B cell (primary cell): ENCODE data around the gene BPIFB3. TPM values are rescaled to one million over a fixed set of nuclear protein-coding genes. Genes with fewer than 3 reads are reported as not detected.

Experiments used
- ATAC-seq: fragments of 200-7000 bp; cut with Tn5 transposase; one replicate; pipeline ENCODE4 v1.10.0; 2021; ENCODE audit warnings: low read depth, mild to moderate bottlenecking, moderate number of reproducible peaks, moderate library complexity
- CTCF ChIA-PET: fragments of 350-600 bp; sonication (Branson Sonifier 250); formaldehyde crosslinking; loops from one replicate; lab custom pipeline; 2021; ENCODE audit warnings: antibody characterized with exemption, inconsistent platforms; lab: Charles Lee
- POLR2A ChIA-PET: fragments of 350-600 bp; sonication (Branson Sonifier 250); formaldehyde crosslinking; loops from one replicate; lab custom pipeline; 2021; ENCODE audit warnings: antibody characterized with exemption; lab: Charles Lee
- DNase-seq: peaks from one replicate; pipeline ENCODE4 v3.0.0; 2013
- H2AFZ ChIP-seq: 2 replicates; pipeline ENCODE4 v1.6.1; 2012; ENCODE audit warnings: mild to moderate bottlenecking, low read depth, low read length; ENCODE audit not compliant: insufficient read depth, poor library complexity, severe bottlenecking
- H3K27ac ChIP-seq, 2 donors: 1 replicate in 1 of 2; 2 replicates in 1 of 2; pipeline ENCODE4 v1.5.1; 2012 to 2013; ENCODE audit warnings: low read length in 2 of 2, mild to moderate bottlenecking in 2 of 2, moderate library complexity in 1 of 2
- H3K27me3 ChIP-seq, 4 experiments: fragments of 200-600 bp in 1 of 4; sonication (generic) in 1 of 4; replicated peaks in 1 of 4; 1 replicate in 2 of 4; 2 replicates in 2 of 4; pipeline versions ENCODE4 v1.6.1 to v1.7.0; 2013 to 2016; ENCODE audit warnings: low read length in 3 of 4, mild to moderate bottlenecking in 2 of 4, mixed read lengths in 1 of 4, moderate library complexity in 1 of 4; ENCODE audit not compliant: insufficient read depth in 4 of 4, control insufficient read depth in 3 of 4; ENCODE audit errors: control extremely low read depth in 1 of 4
- H3K36me3 ChIP-seq, 2 experiments: replicated peaks in 1 of 2; 1 replicate in 1 of 2; 2 replicates in 1 of 2; pipeline versions ENCODE4 v1.6.1 to v1.7.1; 2013; ENCODE audit warnings: low read length in 1 of 2; ENCODE audit not compliant: insufficient read depth in 2 of 2, control insufficient read depth in 1 of 2; ENCODE audit errors: control extremely low read depth in 1 of 2, extremely low read depth in 1 of 2
- H3K4me1 ChIP-seq, 2 donors: fragments of 200-600 bp in 1 of 2; sonication (generic) in 1 of 2; 1 replicate in 1 of 2; 2 replicates in 1 of 2; pipeline versions ENCODE4 v1.5.1 to v1.6.1; 2013 to 2017; ENCODE audit warnings: low read length in 2 of 2; ENCODE audit not compliant: control insufficient read depth in 2 of 2, insufficient read depth in 2 of 2
- H3K4me2 ChIP-seq: replicated peaks from 2 replicates; pipeline ENCODE3; 2012; ENCODE audit warnings: mild to moderate bottlenecking, low read depth, low read length; ENCODE audit not compliant: poor library complexity, severe bottlenecking
- H3K4me3 ChIP-seq, 5 experiments: fragments of 200-600 bp in 1 of 5; sonication (generic) in 1 of 5; 1 replicate in 3 of 5; 2 replicates in 2 of 5; pipeline versions ENCODE4 v1.5.1 to v1.7.0; 2011 to 2016; ENCODE audit warnings: low read length in 4 of 5, mild to moderate bottlenecking in 4 of 5, low read depth in 2 of 5, control low read depth in 1 of 5, moderate library complexity in 1 of 5; ENCODE audit not compliant: insufficient read depth in 1 of 5; ENCODE audit errors: control extremely low read depth in 1 of 5, extremely low read depth in 1 of 5
- H3K79me2 ChIP-seq: fragments of 200-600 bp; sonication (generic); one replicate; pipeline ENCODE4 v1.6.0; 2016; ENCODE audit warnings: low read length; ENCODE audit not compliant: control insufficient read depth, insufficient read depth
- H3K9ac ChIP-seq: fragments of 200-600 bp; sonication (generic); 2 replicates; pipeline ENCODE4 v1.6.1; 2017; ENCODE audit warnings: mild to moderate bottlenecking, low read length, moderate library complexity
- H3K9me3 ChIP-seq, 3 donors: one replicate each; pipeline versions ENCODE4 v1.6.1 to v1.7.1; 2013; ENCODE audit warnings: low read length in 2 of 3; ENCODE audit not compliant: control insufficient read depth in 2 of 3, insufficient read depth in 1 of 3; ENCODE audit errors: control extremely low read depth in 1 of 3
- H4K20me1 ChIP-seq: 2 replicates; pipeline ENCODE4 v1.6.0; 2012; ENCODE audit warnings: mild to moderate bottlenecking, low read length; ENCODE audit not compliant: insufficient read depth, control insufficient read depth, poor library complexity, severe bottlenecking
- H3K27ac Mint-ChIP-seq: one replicate; pipeline ENCODE4 v1.8.0; 2021; ENCODE audit warnings: mixed read lengths
- H3K27me3 Mint-ChIP-seq: one replicate; pipeline ENCODE4 v1.8.0; 2021; ENCODE audit warnings: mixed read lengths
- H3K4me1 Mint-ChIP-seq: one replicate; pipeline ENCODE4 v1.8.0; 2021; ENCODE audit warnings: mixed read lengths
- H3K4me3 Mint-ChIP-seq: one replicate; pipeline ENCODE4 v1.8.0; 2021; ENCODE audit warnings: mixed read lengths
- H3K9me3 Mint-ChIP-seq: one replicate; pipeline ENCODE4 v1.8.0; 2022; ENCODE audit warnings: mixed read lengths; ENCODE audit not compliant: insufficient read depth
- EZH2 ChIP-seq: IDR thresholded peaks from 2 replicates; pipeline ENCODE4 v1.6.1; 2012; ENCODE audit warnings: borderline replicate concordance, low read depth, mild to moderate bottlenecking, moderate library complexity, low read length; ENCODE audit not compliant: insufficient read depth, poor library complexity, severe bottlenecking
- WGBS: methylation state at CpG from one replicate; pipeline ENCODE4 v1.1.5; 2013; ENCODE audit warnings: missing lambda C conversion rate; ENCODE audit not compliant: insufficient coverage; 5-methylcytosine and 5-hydroxymethylcytosine counted together
- intact Hi-C: fragments of 100-400 bp; cut with micrococcal nuclease; formaldehyde crosslinking; loops from one replicate; pipeline ENCODE4 v1.10.0; 2022
- polyA minus RNA-seq: library from RNA; depleted of rRNA, polyadenylated mRNA; stranded (reverse); fragments of >200 nt; gene quantifications from 2 replicates; pipeline ENCODE4 v1.2.3, GENCODE V29; 2012
- polyA plus RNA-seq: library from polyadenylated mRNA; depleted of rRNA; stranded (reverse); fragments of >200 nt; gene quantifications from 2 replicates; pipeline ENCODE4 v1.2.3, GENCODE V29; 2012
- total RNA-seq, 2 donors: library from RNA; stranded (reverse); fragments of 120-200 nt in 1 of 2; gene quantifications; 1 replicate in 1 of 2; 2 replicates in 1 of 2; pipeline versions ENCODE4 v1.2.3 to v1.2.4, GENCODE V29; 2013 to 2022
- TF ChIP-seq, protein P1 (sequence below): fragments of 200-600 bp; IDR thresholded peaks from one replicate; pipeline ENCODE4 v1.8.0; 2022; ENCODE audit warnings: antibody characterized with exemption, mild to moderate bottlenecking

The BPIFB3 gene, protein sequence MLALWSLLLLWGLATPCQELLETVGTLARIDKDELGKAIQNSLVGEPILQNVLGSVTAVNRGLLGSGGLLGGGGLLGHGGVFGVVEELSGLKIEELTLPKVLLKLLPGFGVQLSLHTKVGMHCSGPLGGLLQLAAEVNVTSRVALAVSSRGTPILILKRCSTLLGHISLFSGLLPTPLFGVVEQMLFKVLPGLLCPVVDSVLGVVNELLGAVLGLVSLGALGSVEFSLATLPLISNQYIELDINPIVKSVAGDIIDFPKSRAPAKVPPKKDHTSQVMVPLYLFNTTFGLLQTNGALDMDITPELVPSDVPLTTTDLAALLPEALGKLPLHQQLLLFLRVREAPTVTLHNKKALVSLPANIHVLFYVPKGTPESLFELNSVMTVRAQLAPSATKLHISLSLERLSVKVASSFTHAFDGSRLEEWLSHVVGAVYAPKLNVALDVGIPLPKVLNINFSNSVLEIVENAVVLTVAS
- total RNA-seq (not detected in 2 replicates), polyA plus RNA-seq (not detected in 2 replicates), polyA minus RNA-seq (not detected in 2 replicates)
- total RNA-seq (2013): not detected

DNA sequence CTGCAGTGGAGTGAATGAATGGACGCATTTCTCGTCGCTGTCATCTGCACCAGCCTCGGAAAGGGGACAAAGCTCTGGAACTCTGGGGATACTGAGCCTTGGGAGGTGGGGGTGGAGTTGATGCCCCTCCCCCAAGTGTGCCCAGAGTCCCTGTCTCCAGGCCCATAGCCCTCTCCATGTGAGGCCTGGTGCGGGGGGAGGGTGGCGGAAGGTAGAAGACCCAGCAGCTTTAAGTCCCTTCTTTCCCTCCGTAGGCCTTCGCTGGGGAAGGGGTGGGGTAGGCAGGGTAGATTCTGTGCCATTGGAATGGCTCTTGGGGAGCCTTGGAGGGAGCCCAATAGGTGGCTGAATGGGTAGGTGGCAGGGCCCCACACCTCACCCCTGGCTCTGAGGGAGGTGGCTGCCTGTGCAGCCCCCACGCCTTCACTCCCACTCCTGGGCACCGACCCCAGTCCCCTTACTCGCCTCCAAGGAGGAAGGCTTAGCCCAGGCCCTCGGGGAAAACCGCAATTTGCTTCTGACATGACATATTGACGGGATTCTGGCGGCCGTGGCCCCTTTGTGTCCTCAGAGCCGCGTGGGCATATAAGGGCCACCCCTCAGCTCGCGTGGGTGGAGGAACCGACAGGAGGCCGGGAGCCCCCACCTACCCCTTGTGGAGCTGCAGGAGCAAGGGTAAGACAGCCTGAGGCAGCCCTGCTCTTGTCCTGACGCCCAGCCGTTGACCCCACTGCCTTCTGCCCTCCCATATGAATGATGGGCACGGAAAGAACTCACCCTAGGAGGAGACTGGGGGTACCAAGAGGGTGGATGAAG is at the start of gene BPIFB3:
Gene BPIFB3, plus strand, starts transcription at position 613 of the 816 bp plus-strand sequence. CDS start 1,533 bp downstream, outside the sequence.
- WGBS: 94% methylated on average over 18 of the region's 25 CpGs
- TF ChIP-seq EZH2: no peak
- TF ChIP-seq, protein P1, sequence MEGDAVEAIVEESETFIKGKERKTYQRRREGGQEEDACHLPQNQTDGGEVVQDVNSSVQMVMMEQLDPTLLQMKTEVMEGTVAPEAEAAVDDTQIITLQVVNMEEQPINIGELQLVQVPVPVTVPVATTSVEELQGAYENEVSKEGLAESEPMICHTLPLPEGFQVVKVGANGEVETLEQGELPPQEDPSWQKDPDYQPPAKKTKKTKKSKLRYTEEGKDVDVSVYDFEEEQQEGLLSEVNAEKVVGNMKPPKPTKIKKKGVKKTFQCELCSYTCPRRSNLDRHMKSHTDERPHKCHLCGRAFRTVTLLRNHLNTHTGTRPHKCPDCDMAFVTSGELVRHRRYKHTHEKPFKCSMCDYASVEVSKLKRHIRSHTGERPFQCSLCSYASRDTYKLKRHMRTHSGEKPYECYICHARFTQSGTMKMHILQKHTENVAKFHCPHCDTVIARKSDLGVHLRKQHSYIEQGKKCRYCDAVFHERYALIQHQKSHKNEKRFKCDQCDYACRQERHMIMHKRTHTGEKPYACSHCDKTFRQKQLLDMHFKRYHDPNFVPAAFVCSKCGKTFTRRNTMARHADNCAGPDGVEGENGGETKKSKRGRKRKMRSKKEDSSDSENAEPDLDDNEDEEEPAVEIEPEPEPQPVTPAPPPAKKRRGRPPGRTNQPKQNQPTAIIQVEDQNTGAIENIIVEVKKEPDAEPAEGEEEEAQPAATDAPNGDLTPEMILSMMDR: no peak
- Mint-ChIP-seq H3K27ac (no peak within 1 kb of the TSS), H3K4me3 (no peak within 1 kb of the TSS), H3K4me1 (no peaks in the 10 kb centered on the region), H3K9me3 (no peaks in the 10 kb centered on the region), H3K27me3 (no peaks in the 10 kb centered on the region)
- H2AFZ ChIP-seq: no peak within 1 kb of the TSS
- H3K4me1 ChIP-seq: no peaks in the 10 kb centered on the region
- no peak within 1 kb of the TSS for H3K4me2 ChIP-seq
- no peaks in the 10 kb centered on the region for H3K9me3 ChIP-seq
- no peak within 1 kb of the TSS for H3K9ac ChIP-seq
- ATAC-seq: no peak
- H4K20me1 ChIP-seq: no peaks in the 10 kb centered on the region
- no peak within 1 kb of the TSS for H3K4me3 ChIP-seq
- H3K36me3 ChIP-seq: no peaks in the 10 kb centered on the region
- ChIA-PET CTCF (no interaction called here), POLR2A (no interaction called here)
- no peak for DNase-seq
- intact Hi-C loops: no loop called here
- H3K27ac ChIP-seq: no peak within 1 kb of the TSS
- no peaks in the 10 kb centered on the region for H3K27me3 ChIP-seq
- H3K79me2 ChIP-seq: no peaks in the 10 kb centered on the region
